ENCODE results near the gene MEPE.

MEPE gene

GRCh38 chr4:87802858-87803257, 29.9 kb upstream of the MEPE start:
- H4K91ac ChIP-seq (ENCODE audit: low read depth, low read length, poor library complexity): no peak overlapping the region
- H4K8ac ChIP-seq (ENCODE audit: low read depth, low read length): no peak overlapping the region
- no peak overlapping the region for H3K27ac ChIP-seq (replicated peaks; ENCODE audit: low read length)
- DNase-seq (ENCODE audit: low spot score): no peak
- no peak overlapping the region for H2BK12ac ChIP-seq (ENCODE audit: low read length)
- H3K79me1 ChIP-seq (ENCODE audit: low read depth, low read length): peaks cover 2% of the 10 kb centered on the region
- H3K4me1 ChIP-seq (ENCODE audit: control insufficient read depth in 2 of 2, insufficient read depth in 1 of 2, low read depth in 1 of 2, low read length in 2 of 2): no peaks in the 10 kb centered on the region
- H2AK5ac ChIP-seq (ENCODE audit: low read depth, low read length): no peak overlapping the region
- no peak overlapping the region for H2BK120ac ChIP-seq (ENCODE audit: low read depth, low read length)
- no peak overlapping the region for H3K23ac ChIP-seq (ENCODE audit: low read depth, low read length, poor library complexity)
- no peak overlapping the region for H3K18ac ChIP-seq (ENCODE audit: low read length)
- no peaks in the 10 kb centered on the region for H3K27me3 ChIP-seq (ENCODE audit: control insufficient read depth in 3 of 3, insufficient read depth in 3 of 3, low read depth in 1 of 3, low read length in 3 of 3)
- H3K4me3 ChIP-seq (ENCODE audit: low read length in 2 of 2): no peak overlapping the region
- no peak overlapping the region for H3K9ac ChIP-seq (ENCODE audit: low read depth, low read length, poor library complexity)
- no peak overlapping the region for H2AFZ ChIP-seq (ENCODE audit: low read length)
- no peaks in the 10 kb centered on the region for H3K9me3 ChIP-seq (replicated peaks in 1 of 2; ENCODE audit: control insufficient read depth in 2 of 2, insufficient read depth in 1 of 2, low read depth in 1 of 2, low read length in 2 of 2)
- no peak overlapping the region for H3K14ac ChIP-seq (ENCODE audit: low read length)
- no peak overlapping the region for H2BK5ac ChIP-seq (ENCODE audit: low read length)
- no peak overlapping the region for H3K4me2 ChIP-seq (ENCODE audit: insufficient read depth, low read length, poor library complexity, severe bottlenecking)
- H2BK15ac ChIP-seq (ENCODE audit: low read length): no peak overlapping the region
- H3K36me3 ChIP-seq (replicated peaks in 1 of 2; ENCODE audit: control insufficient read depth in 2 of 2, insufficient read depth in 2 of 2, low read length in 2 of 2): no peaks in the 10 kb centered on the region
- H3K4ac ChIP-seq (ENCODE audit: low read length): no peak overlapping the region

- no CpG with 5 or more reads among the region's 2 CpGs for WGBS, 2 donors (ENCODE audit: extremely low coverage in 2 of 2, insufficient read length in 2 of 2, insufficient replicate concordance in 1 of 2)
Measured at GRCh38 chr4:87803421-87803820, 29.3 kb upstream of the MEPE start.

DNA sequence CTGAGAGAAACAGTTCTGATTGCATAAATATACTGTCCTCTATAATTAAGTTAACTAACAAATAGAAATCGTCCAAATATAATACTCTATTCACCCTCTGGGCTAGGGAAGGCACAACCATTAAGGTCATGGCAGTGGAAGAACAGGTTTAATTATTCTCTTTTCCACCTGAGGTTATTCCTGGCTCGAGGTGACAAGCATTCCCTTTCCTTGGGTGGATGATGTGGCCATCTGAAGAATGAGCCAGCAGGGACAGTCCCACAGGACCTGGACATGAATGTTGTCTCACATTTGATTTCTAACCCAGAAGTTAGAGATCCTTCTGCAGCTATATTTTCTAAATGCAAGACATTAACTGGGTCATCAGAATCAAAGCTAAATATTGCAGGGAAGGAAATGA, 27.9 kb upstream of the MEPE start:
- no peaks in the 10 kb centered on the region for H3K36me3 ChIP-seq (replicated peaks in 1 of 2; ENCODE audit: control insufficient read depth in 2 of 2, insufficient read depth in 2 of 2, low read length in 2 of 2)
- no peak overlapping the region for H3K14ac ChIP-seq (ENCODE audit: low read length)
- H2BK15ac ChIP-seq (ENCODE audit: low read length): no peak overlapping the region
- H2BK5ac ChIP-seq (ENCODE audit: low read length): no peak overlapping the region
- H4K8ac ChIP-seq (ENCODE audit: low read depth, low read length): no peak overlapping the region
- no peak overlapping the region for H3K23ac ChIP-seq (ENCODE audit: low read depth, low read length, poor library complexity)
- no peak overlapping the region for H2AFZ ChIP-seq (ENCODE audit: low read length)
- no CpG with 5 or more reads among the region's 2 CpGs for WGBS, 2 donors (ENCODE audit: extremely low coverage in 2 of 2, insufficient read length in 2 of 2, insufficient replicate concordance in 1 of 2)
- no peak overlapping the region for H2BK12ac ChIP-seq (ENCODE audit: low read length)
- H3K4me2 ChIP-seq (ENCODE audit: insufficient read depth, low read length, poor library complexity, severe bottlenecking): no peak overlapping the region
- no peak overlapping the region for H3K4me3 ChIP-seq (ENCODE audit: low read length in 2 of 2)
- H3K9me3 ChIP-seq (replicated peaks in 1 of 2; ENCODE audit: control insufficient read depth in 2 of 2, insufficient read depth in 1 of 2, low read depth in 1 of 2, low read length in 2 of 2): no peaks in the 10 kb centered on the region
- H3K4ac ChIP-seq (ENCODE audit: low read length): no peak overlapping the region
- H3K27me3 ChIP-seq (ENCODE audit: control insufficient read depth in 3 of 3, insufficient read depth in 3 of 3, low read depth in 1 of 3, low read length in 3 of 3): no peaks in the 10 kb centered on the region
- H2AK5ac ChIP-seq (ENCODE audit: low read depth, low read length): no peak overlapping the region
- H3K18ac ChIP-seq (ENCODE audit: low read length): no peak overlapping the region
- peaks cover 2% of the 10 kb centered on the region for H3K79me1 ChIP-seq (ENCODE audit: low read depth, low read length)
- DNase-seq (ENCODE audit: low spot score): no peak
- no peak overlapping the region for H3K9ac ChIP-seq (ENCODE audit: low read depth, low read length, poor library complexity)
- no peak overlapping the region for H3K27ac ChIP-seq (replicated peaks; ENCODE audit: low read length)
- no peak overlapping the region for H4K91ac ChIP-seq (ENCODE audit: low read depth, low read length, poor library complexity)
- no peaks in the 10 kb centered on the region for H3K4me1 ChIP-seq (ENCODE audit: control insufficient read depth in 2 of 2, insufficient read depth in 1 of 2, low read depth in 1 of 2, low read length in 2 of 2)
- H2BK120ac ChIP-seq (ENCODE audit: low read depth, low read length): no peak overlapping the region

More at GRCh38 chr4:87803421-87803820, 29.3 kb upstream of the MEPE start:
- H2AFZ ChIP-seq (ENCODE audit: low read length): no peak overlapping the region
- DNase-seq (ENCODE audit: low spot score): no peak
- H3K9me3 ChIP-seq (replicated peaks in 1 of 2; ENCODE audit: control insufficient read depth in 2 of 2, insufficient read depth in 1 of 2, low read depth in 1 of 2, low read length in 2 of 2): no peaks in the 10 kb centered on the region
- H2BK120ac ChIP-seq (ENCODE audit: low read depth, low read length): no peak overlapping the region
- no peak overlapping the region for H3K4me2 ChIP-seq (ENCODE audit: insufficient read depth, low read length, poor library complexity, severe bottlenecking)
- no peak overlapping the region for H3K18ac ChIP-seq (ENCODE audit: low read length)
- no peaks in the 10 kb centered on the region for H3K4me1 ChIP-seq (ENCODE audit: control insufficient read depth in 2 of 2, insufficient read depth in 1 of 2, low read depth in 1 of 2, low read length in 2 of 2)
- H2BK15ac ChIP-seq (ENCODE audit: low read length): no peak overlapping the region
- H3K14ac ChIP-seq (ENCODE audit: low read length): no peak overlapping the region
- H3K23ac ChIP-seq (ENCODE audit: low read depth, low read length, poor library complexity): no peak overlapping the region
- no peak overlapping the region for H3K9ac ChIP-seq (ENCODE audit: low read depth, low read length, poor library complexity)
- H3K4me3 ChIP-seq (ENCODE audit: low read length in 2 of 2): no peak overlapping the region
- no peak overlapping the region for H3K4ac ChIP-seq (ENCODE audit: low read length)
- no peaks in the 10 kb centered on the region for H3K36me3 ChIP-seq (replicated peaks in 1 of 2; ENCODE audit: control insufficient read depth in 2 of 2, insufficient read depth in 2 of 2, low read length in 2 of 2)
- no peak overlapping the region for H3K27ac ChIP-seq (replicated peaks; ENCODE audit: low read length)
- no peak overlapping the region for H2BK5ac ChIP-seq (ENCODE audit: low read length)
- H3K27me3 ChIP-seq (ENCODE audit: control insufficient read depth in 3 of 3, insufficient read depth in 3 of 3, low read depth in 1 of 3, low read length in 3 of 3): no peaks in the 10 kb centered on the region
- H4K91ac ChIP-seq (ENCODE audit: low read depth, low read length, poor library complexity): no peak overlapping the region
- H3K79me1 ChIP-seq (ENCODE audit: low read depth, low read length): peaks cover 2% of the 10 kb centered on the region
- no peak overlapping the region for H4K8ac ChIP-seq (ENCODE audit: low read depth, low read length)
- H2AK5ac ChIP-seq (ENCODE audit: low read depth, low read length): no peak overlapping the region
- H2BK12ac ChIP-seq (ENCODE audit: low read length): no peak overlapping the region

- no peak overlapping the region for H3K4me2 ChIP-seq (ENCODE audit: insufficient read depth, low read length, poor library complexity, severe bottlenecking)
- WGBS, 2 donors (ENCODE audit: extremely low coverage in 2 of 2, insufficient read length in 2 of 2, insufficient replicate concordance in 1 of 2): no CpG with 5 or more reads among the region's 2 CpGs
- no peak overlapping the region for H3K9ac ChIP-seq (ENCODE audit: low read depth, low read length, poor library complexity)
- H2BK15ac ChIP-seq (ENCODE audit: low read length): no peak overlapping the region
- H3K4me3 ChIP-seq (ENCODE audit: low read length in 2 of 2): no peak overlapping the region
- H2BK5ac ChIP-seq (ENCODE audit: low read length): no peak overlapping the region
- H3K23ac ChIP-seq (ENCODE audit: low read depth, low read length, poor library complexity): no peak overlapping the region
- no peak overlapping the region for H2BK12ac ChIP-seq (ENCODE audit: low read length)
- H3K36me3 ChIP-seq (replicated peaks in 1 of 2; ENCODE audit: control insufficient read depth in 2 of 2, insufficient read depth in 2 of 2, low read length in 2 of 2): no peaks in the 10 kb centered on the region
- no peak for DNase-seq (ENCODE audit: low spot score)
- no peaks in the 10 kb centered on the region for H3K27me3 ChIP-seq (ENCODE audit: control insufficient read depth in 3 of 3, insufficient read depth in 3 of 3, low read depth in 1 of 3, low read length in 3 of 3)
- H3K4me1 ChIP-seq (ENCODE audit: control insufficient read depth in 2 of 2, insufficient read depth in 1 of 2, low read depth in 1 of 2, low read length in 2 of 2): no peaks in the 10 kb centered on the region
- no peak overlapping the region for H4K8ac ChIP-seq (ENCODE audit: low read depth, low read length)
- no peak overlapping the region for H3K27ac ChIP-seq (replicated peaks; ENCODE audit: low read length)
- no peak overlapping the region for H3K14ac ChIP-seq (ENCODE audit: low read length)
- H2BK120ac ChIP-seq (ENCODE audit: low read depth, low read length): no peak overlapping the region
- no peak overlapping the region for H2AFZ ChIP-seq (ENCODE audit: low read length)
- H2AK5ac ChIP-seq (ENCODE audit: low read depth, low read length): no peak overlapping the region
- no peak overlapping the region for H3K4ac ChIP-seq (ENCODE audit: low read length)
- H4K91ac ChIP-seq (ENCODE audit: low read depth, low read length, poor library complexity): no peak overlapping the region
- H3K18ac ChIP-seq (ENCODE audit: low read length): no peak overlapping the region
- no peaks in the 10 kb centered on the region for H3K9me3 ChIP-seq (replicated peaks in 1 of 2; ENCODE audit: control insufficient read depth in 2 of 2, insufficient read depth in 1 of 2, low read depth in 1 of 2, low read length in 2 of 2)
- H3K79me1 ChIP-seq (ENCODE audit: low read depth, low read length): peaks cover 2% of the 10 kb centered on the region
Measured at GRCh38 chr4:87805971-87806370, 26.8 kb upstream of the MEPE start.

Measured in neuronal stem cell (in vitro differentiated cells).